IPS DF 6.9 (cell line): ENCODE results near the gene GRM7.

Experiments
- DNase-seq: peaks from one replicate; pipeline ENCODE4 v3.0.0-alpha.2; 2013; ENCODE audit warnings: low read depth, low spot score
- H3K27ac ChIP-seq: one replicate; pipeline ENCODE4 v1.5.1; 2013; ENCODE audit warnings: low read length, control low read depth
- H3K27me3 ChIP-seq: 2 replicates; pipeline ENCODE4 v1.6.1; 2013; ENCODE audit warnings: mild to moderate bottlenecking, low read length; ENCODE audit not compliant: control insufficient read depth, insufficient read depth
- H3K36me3 ChIP-seq: 2 replicates; pipeline ENCODE4 v1.6.1; 2013; ENCODE audit warnings: low read length; ENCODE audit not compliant: control insufficient read depth, insufficient read depth
- H3K4me1 ChIP-seq: 2 replicates; pipeline ENCODE4 v1.6.1; 2013; ENCODE audit warnings: low read length; ENCODE audit not compliant: control insufficient read depth, insufficient read depth
- H3K4me3 ChIP-seq: 2 replicates; pipeline ENCODE4 v1.5.1; 2013; ENCODE audit warnings: mild to moderate bottlenecking, low read length
- H3K9me3 ChIP-seq: 2 replicates; pipeline ENCODE4 v1.6.1; 2013; ENCODE audit warnings: low read length, inconsistent platforms; ENCODE audit not compliant: control insufficient read depth, insufficient read depth
- WGBS: extraction: QIAGEN DNeasy Blood & Tissue Kit; methylation state at CpG from one replicate; pipeline ENCODE4 v1.1.7; 2013; ENCODE audit warnings: mixed read lengths, missing lambda C conversion rate; ENCODE audit not compliant: insufficient read length, insufficient coverage; 5-methylcytosine and 5-hydroxymethylcytosine counted together

GRM7 gene

DNA sequence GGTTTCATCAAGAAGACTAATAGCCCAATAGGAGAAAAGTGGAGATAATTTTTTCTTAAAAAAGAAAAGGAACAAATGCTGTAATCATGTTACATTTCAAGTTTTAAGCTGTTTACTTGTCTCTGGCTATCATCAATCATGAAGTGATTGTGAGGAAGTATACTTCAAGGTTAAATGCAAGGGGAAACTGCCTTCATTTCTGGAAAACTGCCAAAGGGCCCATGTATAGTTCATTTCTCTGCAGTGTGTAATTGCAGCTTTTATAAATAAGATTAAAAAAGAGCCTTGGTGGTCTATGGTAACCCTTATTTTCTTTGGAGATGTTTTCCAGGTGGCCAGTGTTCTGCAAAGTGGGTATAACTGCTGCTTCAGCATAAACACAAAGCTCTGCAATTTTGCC is 101.9 kb downstream of the GRM7 start:
- no peaks in the 10 kb centered on the region; the same call in 1 of the 2 replicates for H3K9me3 ChIP-seq
- no peaks in the 10 kb centered on the region for H3K4me1 ChIP-seq
- H3K27ac ChIP-seq, result no peak overlapping the region
- H3K36me3 ChIP-seq, result no peaks in the 10 kb centered on the region
- DNase-seq, result no peak
- no peaks in the 10 kb centered on the region for H3K27me3 ChIP-seq
- no peak overlapping the region for H3K4me3 ChIP-seq

DNA sequence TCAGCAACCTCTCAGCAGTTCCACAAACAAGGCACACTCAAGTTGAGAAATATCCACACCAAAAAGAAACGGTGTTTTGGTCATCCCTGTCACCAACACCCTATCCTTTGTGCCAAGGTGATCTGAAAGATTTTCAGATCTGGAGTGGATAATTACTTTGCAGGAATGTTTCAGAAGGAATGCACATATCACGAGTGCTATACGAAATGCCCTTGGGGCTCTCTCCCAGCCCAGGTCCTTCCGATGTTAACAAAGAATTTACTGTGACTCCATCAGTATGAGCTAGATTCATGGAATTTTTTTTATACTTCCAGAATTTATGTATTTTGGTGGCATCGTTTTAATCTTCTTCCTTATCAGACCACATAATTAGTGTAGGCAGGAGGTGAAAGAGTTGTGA is 105.0 kb downstream of the GRM7 start:
- Histone ChIP-seq H3K27ac (no peak overlapping the region), H3K4me3 (no peak overlapping the region), H3K36me3 (no peaks in the 10 kb centered on the region), H3K9me3 (no peaks in the 10 kb centered on the region; the same call in 1 of the 2 replicates), H3K27me3 (no peaks in the 10 kb centered on the region), H3K4me1 (no peaks in the 10 kb centered on the region)
- WGBS, result no CpG with 5 or more reads among the region's 5 CpGs
- DNase-seq, result no peak

DNA sequence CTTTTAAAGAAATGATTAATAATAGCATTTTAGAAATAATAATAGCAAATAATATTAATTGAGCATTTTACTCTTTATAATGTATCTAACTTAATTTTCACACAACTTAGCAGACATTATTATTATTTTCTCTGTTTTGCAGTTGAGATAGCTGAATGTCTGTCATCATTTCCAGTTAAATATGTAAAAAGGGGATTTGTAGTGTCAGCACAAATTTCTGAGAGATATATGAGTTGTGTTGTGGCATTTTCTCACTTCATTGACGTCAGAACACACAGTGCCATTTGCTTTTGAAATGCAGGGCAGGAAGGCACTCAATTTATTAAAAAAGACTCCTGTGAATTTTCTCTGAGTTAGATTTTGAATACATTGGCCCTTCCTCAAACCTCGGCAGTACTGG is 111.0 kb downstream of the GRM7 start:
- DNase-seq, result no peak
- Histone ChIP-seq H3K4me1 (no peaks in the 10 kb centered on the region), H3K27ac (no peak overlapping the region), H3K36me3 (no peaks in the 10 kb centered on the region), H3K9me3 (no peaks in the 10 kb centered on the region; the same call in 1 of the 2 replicates), H3K27me3 (no peaks in the 10 kb centered on the region), H3K4me3 (no peak overlapping the region)
- no CpG with 5 or more reads among the region's 2 CpGs for WGBS

DNA sequence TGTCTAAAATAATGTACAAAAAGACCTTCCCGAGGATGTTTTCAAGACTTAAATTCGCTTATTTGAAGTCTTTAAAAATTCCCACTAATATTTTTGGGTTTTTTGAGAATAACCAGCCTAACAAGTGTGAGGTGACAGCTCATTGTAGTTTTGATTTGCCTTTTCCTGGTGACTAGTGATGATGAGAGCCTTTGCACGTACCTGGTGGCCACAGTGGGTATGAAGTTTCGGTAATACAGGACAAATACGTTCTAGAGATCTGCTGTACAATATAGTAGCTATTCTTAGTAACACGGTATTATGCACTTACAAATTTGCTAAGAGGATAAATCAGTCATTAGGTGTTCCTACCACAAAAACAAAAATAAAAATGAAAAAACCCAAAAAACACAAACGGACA is 124.9 kb downstream of the GRM7 start:
- WGBS, result no CpG with 5 or more reads among the region's 7 CpGs
- no peak for DNase-seq

DNA sequence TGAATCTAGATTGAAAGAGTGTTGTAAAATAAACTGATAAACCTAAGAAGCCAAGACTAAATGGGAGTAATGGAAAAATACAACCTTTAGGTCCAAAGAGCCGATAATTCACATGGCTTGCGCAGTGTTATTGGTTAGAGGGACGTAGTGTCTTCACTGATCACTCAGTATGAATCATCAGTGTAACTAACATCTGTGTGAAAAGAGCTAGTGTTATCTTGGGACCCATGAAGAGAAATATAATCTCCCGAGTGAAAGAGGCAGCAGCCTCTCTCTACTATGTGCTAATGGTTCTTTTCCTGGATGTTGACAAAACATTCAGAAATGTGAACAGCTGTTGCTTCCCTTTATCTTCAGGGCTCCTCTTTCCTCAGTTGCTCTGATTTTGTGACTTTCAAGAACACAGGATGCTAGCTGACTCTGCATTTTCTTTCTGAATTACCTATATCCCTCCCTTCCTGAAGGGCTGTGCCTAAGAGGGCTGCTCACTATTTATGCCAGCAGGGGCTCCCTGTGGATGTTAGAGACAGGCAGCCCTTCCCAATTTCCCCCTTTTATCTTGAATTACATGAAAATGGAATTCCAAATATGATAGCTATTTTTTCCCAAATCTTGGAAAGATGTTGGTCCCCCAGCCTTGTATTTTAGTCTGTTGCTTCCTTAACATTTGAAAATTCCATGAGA is 128.8 kb downstream of the GRM7 start:
- no peak for DNase-seq
- no peaks in the 10 kb centered on the region for H3K27me3 ChIP-seq
- no CpG with 5 or more reads among the region's 4 CpGs for WGBS
- H3K36me3 ChIP-seq, result no peaks in the 10 kb centered on the region
- H3K27ac ChIP-seq, result no peak overlapping the region
- H3K9me3 ChIP-seq, result no peaks in the 10 kb centered on the region; the same call in 1 of the 2 replicates
- no peak overlapping the region for H3K4me3 ChIP-seq
- no peaks in the 10 kb centered on the region for H3K4me1 ChIP-seq

More for the DNA sequence above, 124.9 kb downstream of the GRM7 start:
- Histone ChIP-seq H3K4me1 (no peaks in the 10 kb centered on the region), H3K36me3 (no peaks in the 10 kb centered on the region), H3K27me3 (no peaks in the 10 kb centered on the region), H3K4me3 (no peak overlapping the region), H3K9me3 (no peaks in the 10 kb centered on the region; the same call in 1 of the 2 replicates), H3K27ac (no peak overlapping the region)

DNA sequence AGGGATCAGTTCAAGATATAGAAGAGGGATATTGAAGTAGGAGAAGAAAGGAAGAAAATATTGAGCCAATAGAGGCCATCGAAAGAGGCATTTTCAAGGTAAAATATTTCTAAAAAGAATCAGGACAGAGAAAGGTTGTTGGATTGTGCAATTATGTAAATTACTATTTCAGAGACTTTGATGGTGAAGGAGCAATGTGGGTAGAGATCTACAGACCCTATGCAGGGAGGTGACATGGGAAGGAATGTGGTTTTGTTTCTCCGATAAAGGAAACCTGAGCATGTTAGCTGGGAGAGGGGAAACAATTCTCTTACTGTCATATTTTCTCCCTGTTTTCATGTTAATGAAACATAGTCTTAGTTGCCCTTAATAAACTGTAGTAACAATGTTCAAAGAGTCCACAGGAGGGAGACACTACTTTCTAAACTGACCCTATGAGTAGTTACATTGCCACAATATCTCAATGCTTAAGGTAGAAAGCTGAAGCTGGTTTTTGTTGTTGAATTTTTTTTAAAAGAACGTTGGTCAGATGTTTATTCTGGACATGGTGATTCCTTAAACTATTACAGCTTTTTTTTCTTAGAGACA is 133.3 kb downstream of the GRM7 start:
- no peak overlapping the region for H3K27ac ChIP-seq
- no peaks in the 10 kb centered on the region for H3K4me1 ChIP-seq
- no peaks in the 10 kb centered on the region for H3K36me3 ChIP-seq
- no peaks in the 10 kb centered on the region for H3K27me3 ChIP-seq
- no peak overlapping the region for H3K4me3 ChIP-seq
- no CpG with 5 or more reads among the region's 3 CpGs for WGBS
- H3K9me3 ChIP-seq, result no peaks in the 10 kb centered on the region; the same call in none of the 2 replicates
- DNase-seq, result no peak

DNA sequence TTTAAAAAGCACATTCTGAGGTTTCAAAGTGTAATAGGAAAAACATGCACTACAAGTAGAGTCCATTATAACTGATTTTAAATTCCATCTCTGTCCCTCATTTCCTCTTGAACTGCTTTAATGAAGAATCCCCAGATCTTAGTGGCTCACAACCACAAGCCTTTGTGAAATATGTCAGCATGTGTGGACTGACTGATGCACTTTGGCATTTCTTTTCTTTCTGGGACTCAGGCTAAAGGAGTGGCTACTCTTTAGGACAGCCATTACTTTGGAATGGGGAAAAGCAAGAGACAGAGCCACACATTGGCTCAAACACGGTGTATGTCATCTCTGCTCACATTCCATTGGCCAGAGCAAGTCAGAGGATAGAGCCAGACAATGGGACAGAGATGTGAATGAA is 139.6 kb downstream of the GRM7 start:
- Histone ChIP-seq H3K9me3 (peaks cover 2% of the 10 kb centered on the region), H3K4me3 (no peak overlapping the region), H3K27me3 (no peaks in the 10 kb centered on the region), H3K36me3 (no peaks in the 10 kb centered on the region), H3K27ac (no peak overlapping the region), H3K4me1 (no peaks in the 10 kb centered on the region)
- no peak for DNase-seq
- WGBS, result no CpG with 5 or more reads among the region's 1 CpG

DNA sequence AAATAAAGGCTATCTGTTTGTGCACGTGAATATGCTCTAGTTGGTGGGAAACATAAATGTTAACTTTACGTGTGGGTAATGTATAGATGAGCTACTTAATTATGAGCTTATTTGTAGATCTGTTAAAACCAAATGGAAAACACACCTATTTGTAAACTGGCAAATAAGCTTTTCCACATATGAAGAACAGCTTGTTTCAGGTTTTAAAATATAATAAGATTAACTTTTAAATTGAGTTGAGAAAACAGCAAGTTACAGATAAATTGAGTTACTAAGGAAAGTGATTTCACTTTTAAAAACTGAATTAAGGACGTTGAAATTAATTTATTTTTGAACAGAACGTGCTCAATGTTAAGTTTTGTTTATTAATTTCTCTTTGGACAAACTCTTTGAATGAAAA is 140.5 kb downstream of the GRM7 start:
- no peak overlapping the region for H3K4me3 ChIP-seq
- no peaks in the 10 kb centered on the region for H3K4me1 ChIP-seq
- H3K27ac ChIP-seq, result no peak overlapping the region
- no peaks in the 10 kb centered on the region for H3K36me3 ChIP-seq
- H3K27me3 ChIP-seq, result no peaks in the 10 kb centered on the region
- WGBS, result no CpG with 5 or more reads among the region's 4 CpGs
- peaks cover 2% of the 10 kb centered on the region; the same call in 1 of the 2 replicates for H3K9me3 ChIP-seq
- DNase-seq, result no peak

DNA sequence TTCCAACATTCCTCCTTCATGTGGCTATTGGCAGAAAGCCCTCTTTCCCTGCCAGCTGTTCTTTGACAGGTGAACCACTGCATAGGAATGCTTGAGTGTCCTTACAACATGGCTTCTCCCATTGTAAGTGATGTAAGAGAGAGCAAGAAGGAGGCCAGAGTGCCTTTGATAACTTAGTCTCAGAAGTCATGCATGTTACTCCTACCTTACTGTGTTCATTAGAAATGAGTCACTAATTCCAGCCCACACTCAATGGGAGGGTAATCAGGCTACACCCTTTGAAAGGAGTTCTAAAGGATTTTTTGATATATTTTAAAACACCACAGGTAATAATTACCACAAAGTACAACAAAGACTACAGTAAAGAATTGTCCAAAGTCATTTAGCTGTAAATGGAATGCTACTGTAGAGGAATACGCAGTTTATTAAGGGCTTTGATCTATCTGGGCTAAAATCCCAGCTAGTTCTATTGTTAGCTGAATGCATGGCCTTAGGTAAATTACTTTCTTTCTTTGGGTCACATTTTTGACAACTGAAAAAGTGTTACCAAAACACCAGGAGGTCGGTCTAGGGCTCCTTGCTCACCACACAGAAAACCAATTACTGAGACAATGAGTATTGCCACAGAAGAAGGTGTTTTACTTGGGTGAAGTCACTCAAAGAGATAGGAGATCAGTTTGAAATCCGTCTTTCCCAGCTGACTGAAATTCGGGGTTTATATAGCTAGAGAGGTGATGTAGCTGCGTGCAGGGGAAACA is 154.9 kb downstream of the GRM7 start:
- Histone ChIP-seq H3K4me3 (no peak overlapping the region), H3K4me1 (no peaks in the 10 kb centered on the region), H3K27me3 (no peaks in the 10 kb centered on the region), H3K27ac (no peak overlapping the region), H3K36me3 (no peaks in the 10 kb centered on the region), H3K9me3 (no peaks in the 10 kb centered on the region; the same call in none of the 2 replicates)
- no peak for DNase-seq
- WGBS, result no CpG with 5 or more reads among the region's 5 CpGs

DNA sequence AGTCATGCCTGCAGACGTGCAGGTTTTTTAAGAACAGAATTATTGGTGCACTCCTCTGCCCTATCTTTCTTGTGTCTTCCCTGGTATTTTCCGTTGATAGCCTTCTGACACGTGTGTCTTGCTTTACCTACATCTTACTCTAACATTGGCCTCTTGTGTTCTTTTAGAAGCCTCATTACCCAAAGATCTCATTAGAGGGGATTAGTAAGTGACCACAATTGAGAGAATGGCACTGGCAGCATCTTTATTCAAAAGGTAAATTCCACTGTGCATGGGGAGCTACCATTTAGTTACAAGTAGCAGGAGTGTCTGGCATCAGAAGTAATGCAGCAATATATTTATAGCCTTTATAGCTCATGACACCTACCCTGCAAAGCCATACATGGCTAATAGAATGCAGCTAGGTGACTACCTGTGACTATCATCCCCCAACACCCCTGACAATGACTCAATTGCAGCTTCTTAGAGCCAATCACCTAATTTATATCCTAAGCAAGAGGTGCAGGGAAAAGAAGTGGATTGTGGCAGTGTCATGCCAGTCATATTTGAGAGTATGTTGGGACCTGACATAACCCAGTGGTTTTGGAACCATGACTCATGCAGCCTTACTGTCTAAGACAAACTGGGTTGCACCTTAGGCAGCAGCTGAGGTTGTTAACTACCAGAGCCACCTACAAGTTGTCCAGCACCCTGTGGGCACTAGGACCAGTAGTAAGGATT is 164.8 kb downstream of the GRM7 start:
- Histone ChIP-seq H3K27ac (no peak overlapping the region), H3K27me3 (no peaks in the 10 kb centered on the region), H3K9me3 (no peaks in the 10 kb centered on the region; the same call in 1 of the 2 replicates), H3K4me1 (no peaks in the 10 kb centered on the region), H3K36me3 (no peaks in the 10 kb centered on the region), H3K4me3 (no peak overlapping the region)
- whole genome bisulfite sequencing, result no CpG with 5 or more reads among the region's 3 CpGs
- no peak for DNase-seq
